Activated gamma-delta T cell treated with anti-CD3 and anti-CD28 coated beads, Interleukin-2, amount 50 U/mL, for 16 hours (primary cell): Measurements from ENCODE around the gene BIN1.

ENCODE experiments used
- DNase-seq: peaks from one replicate; pipeline ENCODE4 v3.0.0-alpha.2; 2020; ENCODE audit warnings: low read depth

The BIN1 gene

DNA sequence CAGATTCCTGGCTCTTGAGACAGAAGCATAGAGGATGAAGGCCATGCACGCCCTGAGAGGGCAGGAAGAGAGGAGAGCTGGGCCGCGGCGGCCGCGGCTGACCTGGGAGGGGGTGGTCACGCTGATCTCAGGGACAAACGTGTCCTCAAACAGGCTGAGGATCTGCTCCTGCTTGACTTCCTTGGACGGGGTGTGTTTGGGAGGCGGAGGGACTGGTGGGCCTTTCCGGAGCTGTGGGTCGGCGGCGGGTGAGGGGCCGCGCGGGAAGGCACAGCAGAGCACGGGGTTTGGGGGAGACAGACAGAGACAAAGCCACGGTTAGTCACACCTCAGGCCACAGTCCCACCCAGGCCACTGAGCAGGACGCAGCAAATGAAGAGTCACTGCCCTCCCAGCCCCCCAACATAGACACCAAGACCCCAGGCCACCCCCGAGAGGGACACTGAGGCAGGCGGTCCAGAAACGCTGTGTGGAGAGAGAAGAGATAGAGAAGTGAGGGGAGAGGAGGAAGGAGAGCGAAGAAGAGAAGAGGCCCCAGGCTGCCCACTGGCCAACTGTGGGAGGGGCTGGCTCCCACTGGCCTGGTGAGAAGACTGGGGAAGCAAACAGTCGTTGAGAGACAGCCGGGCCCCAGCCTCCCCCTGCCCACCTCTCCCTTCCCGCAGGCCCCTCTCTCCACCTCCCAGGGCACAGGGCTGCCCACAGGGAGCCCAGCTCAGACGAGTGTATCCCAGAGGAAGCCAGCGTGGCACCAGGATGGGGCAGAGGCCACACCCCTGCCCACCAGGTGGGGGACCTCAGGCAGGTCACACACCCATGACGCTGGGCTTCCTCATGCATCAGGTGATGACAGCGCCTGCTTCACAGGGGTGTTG, 49.3 kb downstream of the BIN1 start:
- no peak for DNase-seq

- DNase-seq, result no peak
Observed at GRCh38 chr2:127056631-127057370, 50.2 kb downstream of the BIN1 start.

DNA sequence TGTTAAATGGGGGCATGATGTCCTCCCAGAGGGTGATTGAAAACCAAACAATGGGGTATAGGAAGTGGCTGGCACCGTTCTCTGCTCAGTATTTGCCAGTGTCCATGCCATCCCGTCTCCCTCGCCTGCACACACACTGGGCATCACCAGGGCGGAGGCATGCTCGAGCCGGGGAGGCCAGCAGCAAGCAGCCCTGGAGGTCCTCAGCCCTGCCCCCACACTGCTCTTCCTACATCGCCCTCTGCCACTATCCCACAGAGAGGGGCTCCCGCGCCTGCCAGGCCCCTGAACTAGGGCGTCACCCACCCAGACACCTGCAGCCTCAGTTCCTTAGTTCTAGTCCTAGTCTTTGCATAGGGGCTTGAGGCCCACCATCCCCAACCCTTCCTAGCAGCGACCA, 50.9 kb downstream of the BIN1 start:
- no peak for DNase-seq

GRCh38 chr2:127055786-127056076, 51.2 kb downstream of the BIN1 start:
- DNase-seq, result no peak

GRCh38 chr2:127054996-127055785, 51.8 kb downstream of the BIN1 start:
- DNase-seq, result no peak

GRCh38 chr2:127054604-127054930, 52.4 kb downstream of the BIN1 start:
- no peak for DNase-seq

- DNase-seq, result no peak
Observed at GRCh38 chr2:127053731-127054603, 53.0 kb downstream of the BIN1 start.

- DNase-seq, result no peak
Observed at GRCh38 chr2:127052771-127053691, 53.9 kb downstream of the BIN1 start.

GRCh38 chr2:127052057-127052770, 54.7 kb downstream of the BIN1 start:
- no peak for DNase-seq

GRCh38 chr2:127051116-127052056, 55.6 kb downstream of the BIN1 start:
- DNase-seq, result no peak

DNA sequence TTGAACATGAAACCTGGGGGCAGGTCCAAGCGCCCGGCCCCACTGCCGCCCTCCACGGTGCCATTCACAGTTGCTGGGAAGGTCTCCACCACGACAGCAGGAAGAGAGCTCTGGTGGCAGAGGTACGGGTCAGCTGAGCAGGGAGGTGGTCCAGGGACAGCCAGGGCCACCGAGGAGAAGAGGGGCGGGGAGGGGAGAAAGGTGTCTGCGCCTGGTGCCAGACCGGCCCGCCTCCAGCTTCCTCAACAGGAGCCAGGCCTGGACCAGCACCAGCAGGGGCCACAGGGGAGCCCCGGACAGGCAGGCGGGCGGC, 56.2 kb downstream of the BIN1 start:
- no peak for DNase-seq

- DNase-seq, result peak; percentile 25
Observed at GRCh38 chr2:127049927-127050802, 56.8 kb downstream of the BIN1 start.

DNA sequence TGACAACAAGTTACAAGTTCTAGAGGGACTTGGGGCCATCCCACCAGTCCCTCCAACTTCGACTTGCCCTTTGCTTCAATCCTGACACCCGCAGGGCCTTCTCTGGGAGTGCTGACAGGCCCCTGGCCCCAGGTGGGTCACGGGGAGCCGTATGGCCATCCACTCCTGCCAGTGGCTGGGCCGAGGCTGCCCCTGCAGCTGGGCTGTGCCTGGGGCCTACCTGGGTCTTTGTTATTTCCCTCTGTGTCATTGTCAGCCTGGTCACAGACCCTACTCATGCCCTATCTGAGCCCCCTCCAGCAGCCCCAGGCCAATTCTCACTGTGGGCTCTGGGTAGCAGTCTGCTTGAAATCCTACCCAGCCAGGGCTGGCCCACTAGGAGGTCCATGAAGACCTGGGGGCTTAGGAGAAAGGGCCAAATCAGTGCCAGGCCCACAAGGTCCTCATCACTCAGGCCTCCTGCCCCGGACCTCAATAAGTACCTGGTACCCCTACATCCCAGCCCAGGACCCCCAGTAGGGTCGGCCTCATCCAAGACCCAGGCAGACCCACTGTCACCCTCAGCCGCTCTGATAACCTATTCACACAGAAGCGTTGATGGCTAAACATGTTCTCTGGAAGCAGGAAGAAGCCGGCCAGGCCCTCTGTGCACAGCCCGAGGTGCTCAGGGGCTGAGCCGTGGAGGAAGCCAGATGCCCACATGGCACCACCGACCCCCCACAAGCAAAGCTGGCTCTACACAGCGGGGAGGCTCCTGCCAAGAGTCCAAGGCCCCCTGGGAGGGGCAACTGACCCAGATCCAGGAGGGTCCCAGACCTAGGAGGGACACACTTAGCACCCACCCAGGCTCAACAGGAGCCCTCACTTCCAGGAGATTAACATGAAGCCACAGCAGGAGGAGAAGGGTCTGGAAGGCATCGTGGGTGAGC, 57.7 kb downstream of the BIN1 start:
- DNase-seq, result no peak

DNA sequence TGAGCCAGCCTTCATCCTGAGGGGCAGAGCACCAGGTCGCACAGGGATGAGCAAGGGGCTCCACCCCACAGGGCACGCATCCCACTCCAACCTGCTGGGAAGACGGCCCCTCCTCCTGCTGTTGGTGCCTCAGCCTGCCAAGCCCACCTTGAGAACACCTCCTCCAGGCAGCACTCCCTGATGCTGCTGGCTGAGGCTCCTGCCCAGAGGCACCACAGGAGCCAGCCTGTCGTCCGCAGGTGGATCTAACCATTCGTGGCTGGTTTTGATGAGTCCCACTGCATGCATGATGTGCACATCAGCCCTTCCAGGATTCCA, 58.4 kb downstream of the BIN1 start:
- no peak for DNase-seq

DNA sequence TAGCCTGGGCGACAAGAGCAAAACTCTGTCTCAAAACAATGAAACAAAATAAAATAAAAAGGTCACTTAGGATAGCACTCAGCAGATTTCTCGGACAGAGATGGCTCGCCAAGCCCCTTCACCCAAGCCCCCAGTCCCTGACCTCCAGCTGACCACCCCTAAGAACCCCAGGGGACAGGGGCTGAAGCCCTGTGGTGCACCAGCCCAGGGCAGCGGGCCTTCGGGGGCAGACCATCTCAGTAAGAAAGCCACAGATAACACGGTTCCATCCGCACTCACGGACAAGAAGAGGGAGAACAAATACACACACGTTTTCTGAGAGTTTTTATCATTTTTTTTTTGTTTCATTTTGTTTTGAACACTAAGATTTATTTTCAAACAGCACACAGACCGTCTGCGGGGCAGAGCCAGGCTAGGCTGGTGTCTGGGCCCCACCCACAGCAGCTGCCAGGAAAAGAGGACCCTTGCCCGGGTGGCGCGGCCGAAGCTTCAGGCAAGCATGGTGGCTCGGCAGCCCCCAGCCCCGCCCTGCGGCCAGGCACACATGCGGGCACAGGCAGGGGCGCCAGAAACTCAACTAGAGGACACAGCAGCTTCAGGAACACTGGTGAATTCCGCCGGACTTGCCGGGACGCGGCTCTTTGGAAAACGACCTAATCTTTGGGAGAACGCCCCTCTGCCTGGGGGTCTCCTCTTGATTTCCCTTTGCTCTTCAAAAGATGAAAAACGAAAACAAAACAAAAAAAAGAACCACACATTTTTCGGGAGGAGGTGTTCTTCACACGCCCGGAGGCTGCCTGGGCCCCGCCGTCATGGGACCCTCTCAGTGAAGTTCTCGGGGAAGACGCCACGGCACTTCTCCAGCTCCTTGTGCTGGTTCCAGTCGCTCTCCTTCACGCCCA, 59.0 kb downstream of the BIN1 start:
- no peak for DNase-seq

DNA sequence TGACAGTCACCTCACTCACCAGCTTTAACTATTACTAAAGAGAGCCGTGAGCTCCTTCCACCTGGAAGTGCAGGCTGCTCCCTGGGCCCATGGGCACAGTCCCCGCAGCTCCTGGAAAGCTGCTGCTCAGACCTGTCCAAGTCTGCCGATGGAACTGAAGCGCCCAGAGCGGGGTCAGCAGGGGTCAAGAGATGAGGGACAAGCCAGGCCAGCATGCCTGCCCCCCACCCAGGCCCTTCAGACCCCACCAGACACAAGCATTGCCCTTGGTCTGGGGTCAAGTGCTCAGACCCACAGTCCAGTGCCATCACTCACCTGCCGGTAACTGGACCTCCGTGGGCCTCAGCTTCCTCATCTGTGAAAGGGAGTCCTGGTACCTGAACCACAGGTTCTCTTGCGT, 59.9 kb downstream of the BIN1 start:
- no peak for DNase-seq
